Fibroblast of the aortic adventitia (primary cell): ENCODE data around the gene ZCWPW2. TPM values are rescaled to one million over a fixed set of nuclear protein-coding genes. Genes with fewer than 3 reads are reported as not detected.

Source experiments
- DNase-seq: peaks from one replicate; pipeline ENCODE4 v3.0.0-alpha.2; 2010; ENCODE audit warnings: low read depth
- H3K4me3 ChIP-seq: 2 replicates; pipeline ENCODE4 v1.5.1; 2011; ENCODE audit warnings: low read depth, mild to moderate bottlenecking, control low read depth, low read length, moderate library complexity
- total RNA-seq: library from RNA; depleted of rRNA; stranded (reverse); fragments of >200 nt; gene quantifications from 2 replicates; pipeline ENCODE4 v1.2.3, GENCODE V29; 2012; ENCODE audit warnings: low replicate concordance
- TF ChIP-seq, protein P1 (sequence below): IDR thresholded peaks from 2 replicates; pipeline ENCODE4 v1.5.1; 2011; ENCODE audit warnings: mild to moderate bottlenecking, low read length, control low read depth, inconsistent platforms; ENCODE audit not compliant: insufficient read depth

The ZCWPW2 gene
- total RNA-seq, 1 donor, result 1.2 TPM

DNA sequence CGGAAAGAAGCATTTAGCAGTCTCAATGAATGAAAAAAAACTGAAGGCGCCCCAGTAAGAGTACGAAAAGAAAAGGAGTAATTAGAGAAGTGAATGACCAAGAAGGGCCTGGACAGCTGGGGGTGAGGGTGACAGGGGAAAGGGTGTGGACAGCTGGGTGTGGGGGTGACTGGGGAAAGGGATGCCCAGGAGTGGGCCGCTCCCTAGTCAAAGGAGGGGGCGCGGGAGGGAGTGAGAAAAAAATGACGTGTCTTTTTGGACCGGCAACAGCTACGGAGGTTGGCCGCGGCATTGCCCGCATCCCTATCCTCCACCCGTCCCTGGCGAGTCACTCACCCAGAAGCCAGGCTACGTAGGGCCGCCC, 274 bp upstream of the ZCWPW2 start:
- peak; percentile 94 for DNase-seq
- peak overlapping the region; percentile 82 for H3K4me3 ChIP-seq
- TF ChIP-seq, protein P1, sequence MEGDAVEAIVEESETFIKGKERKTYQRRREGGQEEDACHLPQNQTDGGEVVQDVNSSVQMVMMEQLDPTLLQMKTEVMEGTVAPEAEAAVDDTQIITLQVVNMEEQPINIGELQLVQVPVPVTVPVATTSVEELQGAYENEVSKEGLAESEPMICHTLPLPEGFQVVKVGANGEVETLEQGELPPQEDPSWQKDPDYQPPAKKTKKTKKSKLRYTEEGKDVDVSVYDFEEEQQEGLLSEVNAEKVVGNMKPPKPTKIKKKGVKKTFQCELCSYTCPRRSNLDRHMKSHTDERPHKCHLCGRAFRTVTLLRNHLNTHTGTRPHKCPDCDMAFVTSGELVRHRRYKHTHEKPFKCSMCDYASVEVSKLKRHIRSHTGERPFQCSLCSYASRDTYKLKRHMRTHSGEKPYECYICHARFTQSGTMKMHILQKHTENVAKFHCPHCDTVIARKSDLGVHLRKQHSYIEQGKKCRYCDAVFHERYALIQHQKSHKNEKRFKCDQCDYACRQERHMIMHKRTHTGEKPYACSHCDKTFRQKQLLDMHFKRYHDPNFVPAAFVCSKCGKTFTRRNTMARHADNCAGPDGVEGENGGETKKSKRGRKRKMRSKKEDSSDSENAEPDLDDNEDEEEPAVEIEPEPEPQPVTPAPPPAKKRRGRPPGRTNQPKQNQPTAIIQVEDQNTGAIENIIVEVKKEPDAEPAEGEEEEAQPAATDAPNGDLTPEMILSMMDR, result no peak

DNA sequence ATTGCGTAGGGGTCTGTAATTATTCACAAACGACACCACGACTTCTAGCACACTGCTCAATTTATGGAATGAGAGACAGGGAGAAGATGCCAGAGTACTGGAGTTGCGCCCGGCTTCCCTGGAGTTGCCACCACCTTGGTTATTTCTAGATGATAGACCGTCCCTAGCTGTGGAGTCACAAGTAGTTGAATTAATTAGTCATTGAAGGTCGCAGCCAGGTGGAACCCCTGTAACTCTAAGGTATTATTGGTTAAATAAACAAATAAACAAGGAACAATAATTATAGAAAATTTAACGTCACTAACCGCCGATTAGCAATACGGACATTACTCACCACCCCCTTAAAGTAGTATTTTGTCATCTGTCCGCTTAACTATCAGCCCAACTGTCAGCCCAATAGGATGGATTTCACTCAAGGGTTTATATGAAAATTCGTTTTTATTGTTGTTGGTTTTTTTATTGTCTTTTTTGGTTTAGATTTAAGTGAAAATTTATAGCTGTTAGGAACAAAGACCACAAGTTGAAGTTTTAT, 1.0 kb downstream of the ZCWPW2 start:
- H3K4me3 ChIP-seq, result peak overlapping the region; percentile 82
- no peak for DNase-seq
- TF ChIP-seq, protein P1, result no peak

DNA sequence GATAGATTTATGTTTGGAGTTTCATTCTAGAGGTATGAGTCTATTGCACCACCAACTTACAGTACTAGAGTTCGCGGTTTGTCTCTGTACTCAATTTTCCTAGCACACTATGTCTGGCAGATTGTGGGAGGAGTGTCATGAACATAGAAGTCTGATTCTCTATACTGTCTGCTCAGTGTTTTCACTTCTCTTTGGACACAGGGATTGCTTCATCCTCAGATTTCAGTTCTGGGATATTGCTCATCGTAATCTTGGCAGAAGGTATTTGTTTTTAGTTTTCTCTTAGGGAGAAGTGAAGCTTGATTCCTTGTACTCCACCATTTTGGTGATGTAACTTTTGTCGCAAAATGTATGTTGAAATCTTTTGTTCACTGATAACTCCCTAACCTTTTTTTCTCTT, 27.9 kb downstream of the ZCWPW2 start:
- TF ChIP-seq, protein P1, result no peak
- DNase-seq, result peak; percentile 91

DNA sequence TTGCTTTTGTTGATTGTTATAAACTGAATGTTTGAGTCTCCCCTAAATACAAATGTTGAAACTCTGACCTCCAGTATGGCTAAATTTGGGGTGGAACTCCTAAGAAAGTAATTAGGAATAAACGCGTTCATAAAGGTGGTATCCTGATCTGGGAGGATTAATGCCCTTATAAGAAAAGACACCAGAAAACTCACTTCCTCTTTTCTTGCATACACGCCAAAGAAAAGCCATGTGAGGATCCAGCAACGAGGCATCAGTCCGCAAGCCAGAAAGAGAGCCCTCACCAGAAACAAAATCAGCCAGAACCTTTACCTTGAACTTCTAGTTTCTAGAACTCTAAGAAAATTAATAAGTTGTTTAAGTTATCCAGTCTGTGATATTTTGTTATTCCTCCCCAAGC, 37.5 kb downstream of the ZCWPW2 start:
- DNase-seq, result no peak
- TF ChIP-seq, protein P1, result no peak
- H3K4me3 ChIP-seq, result no peak overlapping the region

More for the DNA sequence above, 27.9 kb downstream of the ZCWPW2 start:
- H3K4me3 ChIP-seq, result no peak overlapping the region

DNA sequence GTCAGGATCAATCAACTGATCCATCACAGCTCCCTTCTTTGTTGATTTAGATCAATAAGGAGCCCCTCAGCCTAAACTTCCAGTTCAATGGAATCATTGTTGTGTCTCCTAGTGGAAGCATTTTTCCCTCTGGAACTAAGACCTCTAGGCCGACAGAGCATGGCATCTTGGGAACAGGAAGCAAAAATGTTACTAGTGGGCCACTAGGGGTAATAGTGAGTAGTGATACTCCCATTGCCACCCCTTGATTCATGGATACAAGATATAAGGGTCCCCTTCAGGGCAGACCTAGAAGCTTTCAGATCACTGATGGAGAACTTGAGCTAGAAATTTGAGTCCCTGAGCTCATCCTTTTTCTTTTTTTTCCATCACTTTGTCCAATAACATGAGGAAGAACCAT, 40.5 kb downstream of the ZCWPW2 start:
- H3K4me3 ChIP-seq, result no peak overlapping the region
- TF ChIP-seq, protein P1, result no peak
- no peak for DNase-seq

DNA sequence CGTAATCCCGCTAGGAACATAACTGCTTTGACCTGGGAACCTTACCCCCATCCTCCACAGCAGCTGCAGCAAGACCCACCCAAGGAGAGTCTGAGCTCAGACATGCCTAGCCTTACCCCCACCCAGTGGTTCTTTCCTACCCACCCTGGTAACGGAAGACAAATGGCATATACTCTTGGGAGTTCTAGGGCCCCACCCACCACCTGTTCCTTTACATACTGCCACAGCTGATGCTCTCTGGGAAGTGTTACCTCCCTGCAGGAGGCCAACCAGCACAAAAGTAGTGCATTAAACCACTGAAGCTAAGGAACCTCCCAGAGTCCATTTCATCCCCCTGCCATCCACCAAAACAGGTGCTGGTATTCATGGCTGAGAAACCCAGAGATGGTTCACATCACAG, 50.7 kb downstream of the ZCWPW2 start:
- TF ChIP-seq, protein P1, result no peak
- no peak overlapping the region for H3K4me3 ChIP-seq
- DNase-seq, result no peak

DNA sequence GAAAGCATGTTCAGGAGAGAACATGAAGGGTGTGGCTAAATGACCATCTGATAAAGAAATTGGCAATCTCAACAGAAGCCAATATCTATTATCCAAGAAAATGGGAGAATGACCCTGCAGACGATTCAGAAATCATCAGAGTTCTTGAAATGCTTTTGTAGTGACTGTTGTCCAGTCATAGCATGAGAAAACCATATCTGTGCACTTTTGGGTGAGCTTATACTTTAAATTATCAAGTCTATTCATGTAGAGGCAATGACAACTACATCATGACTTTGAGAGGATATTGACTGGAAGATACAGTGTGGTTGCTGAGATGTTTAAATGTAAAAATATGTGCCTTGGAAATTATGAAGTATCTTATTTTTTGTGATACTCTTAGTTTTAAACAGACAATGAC, 57.7 kb downstream of the ZCWPW2 start:
- no peak for DNase-seq
- TF ChIP-seq, protein P1, result no peak

More for the DNA sequence above, 57.7 kb downstream of the ZCWPW2 start:
- H3K4me3 ChIP-seq, result no peak overlapping the region
